GM23338 (cell line): ENCODE results near the gene BRME1.

ENCODE experiments used
- EZH2phosphoT487 ChIP-seq: fragments of 200-600 bp; sonication (generic); IDR thresholded peaks from one replicate; pipeline ENCODE4 v1.8.1; 2018; ENCODE audit warnings: antibody characterized with exemption; ENCODE audit not compliant: unreplicated experiment
- NANOG ChIP-seq: IDR thresholded peaks from 2 replicates; pipeline ENCODE4 v1.6.1; 2016; ENCODE audit warnings: antibody characterized with exemption, borderline replicate concordance

DNA sequence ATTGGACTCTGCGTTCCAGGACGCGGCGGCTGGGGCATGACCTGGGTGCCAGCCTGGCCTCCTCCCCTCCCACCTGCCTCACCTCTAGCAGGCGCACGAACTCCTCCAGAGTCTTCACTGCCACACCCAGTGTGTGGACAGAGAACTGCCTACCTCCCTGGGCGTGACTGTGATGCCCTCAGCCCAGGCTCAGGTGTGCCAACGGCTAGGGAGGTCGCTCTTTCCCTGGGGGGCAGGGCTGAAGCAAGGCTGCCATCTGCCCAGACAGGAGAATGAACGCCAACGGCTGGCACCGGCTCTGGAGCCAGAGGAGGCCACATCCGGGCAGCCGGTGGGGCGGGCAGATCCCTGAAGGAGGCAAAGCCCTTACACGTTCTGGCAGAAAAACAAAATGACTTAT is 17.6 kb downstream of the BRME1 start:
- TF ChIP-seq EZH2phosphoT487 (no peak), NANOG (no peak)
